NT2/D1 (cell line): Measurements from ENCODE around the gene ARHGAP33.

Source experiments
- SUZ12 ChIP-seq: IDR thresholded peaks from 2 replicates; pipeline ENCODE4 v1.6.1; 2011; ENCODE audit not compliant: insufficient read length, insufficient read depth; ENCODE audit errors: extremely low read depth
- YY1 ChIP-seq: IDR thresholded peaks from 2 replicates; pipeline ENCODE4 v1.6.1; 2011; ENCODE audit not compliant: insufficient read length, insufficient read depth
- ZNF274 ChIP-seq: IDR thresholded peaks from 2 replicates; pipeline ENCODE4 v1.6.1; 2011; ENCODE audit warnings: mild to moderate bottlenecking, low read depth, low read length

DNA sequence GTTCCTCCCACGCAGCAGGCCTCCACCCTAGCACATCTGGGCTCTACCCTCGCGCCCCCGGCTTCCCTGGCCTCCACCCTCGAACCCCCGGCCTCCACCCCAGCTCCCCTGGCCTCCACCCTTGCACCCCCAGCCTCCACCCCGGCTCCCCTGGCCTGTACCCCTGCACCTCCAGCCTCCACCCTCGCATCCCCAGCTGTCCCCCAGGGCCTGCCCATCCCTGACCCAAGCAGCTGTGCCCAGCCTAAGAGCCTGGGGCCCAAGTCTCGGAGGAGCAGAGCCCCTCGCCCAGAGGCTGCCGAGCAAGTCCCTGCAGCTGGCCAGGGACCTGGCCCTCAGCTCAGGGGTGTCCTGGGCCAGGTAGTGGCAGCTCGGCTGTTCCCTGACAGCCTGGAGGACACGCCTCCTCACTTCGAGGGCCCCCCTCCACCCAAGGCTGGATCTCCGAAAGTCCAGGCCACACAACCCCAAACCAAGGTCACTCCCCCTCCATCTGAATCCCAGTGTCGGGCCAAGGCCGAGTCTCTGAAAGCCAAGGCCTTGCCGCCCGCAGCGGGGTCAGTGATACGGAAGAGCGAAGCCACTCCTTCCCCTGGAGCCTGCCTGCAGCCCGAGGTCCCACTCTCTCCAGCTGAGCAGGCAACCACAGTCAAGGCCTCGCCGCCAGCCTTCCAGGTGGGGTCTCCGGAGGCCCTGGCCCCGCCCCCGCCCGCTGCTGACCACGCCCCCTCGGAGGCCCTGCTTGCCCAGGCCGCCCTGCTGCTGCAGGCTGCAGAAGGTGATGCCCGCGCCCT, 7.9 kb upstream of the ARHGAP33 start:
- TF ChIP-seq SUZ12 (no peak), YY1 (no peak), ZNF274 (no peak)
